Right renal cortex interstitium (tissue), 3 donors: ENCODE results near the gene CFAP97D2. TPM values are rescaled to one million over a fixed set of nuclear protein-coding genes. Genes with fewer than 3 reads are reported as not detected.
"Not testable (repeated sequence)": the region's sequence is repeated elsewhere in the genome, so short reads cannot be mapped to it uniquely, and the experiment has no call there.

Experiments used
- DNase-seq, 3 donors: peaks; one replicate each; pipeline ENCODE4 v3.0.0-alpha.2; 2013; ENCODE audit warnings: low read depth in 3 of 3, low spot score in 2 of 3
- polyA plus RNA-seq, 3 donors: library from polyadenylated mRNA; unstranded; fragments of 120-200 nt; gene quantifications; one replicate each; pipeline ENCODE4 v1.2.1, GENCODE V29; 2013; ENCODE audit not compliant: insufficient read length in 3 of 3

CFAP97D2 gene
- polyA plus RNA-seq, 3 donors = 9.5 TPM; not detected in 2

- no peak for DNase-seq
Measured at GRCh38 chr13:114155926-114156883, 22.9 kb upstream of the CFAP97D2 start.

DNA sequence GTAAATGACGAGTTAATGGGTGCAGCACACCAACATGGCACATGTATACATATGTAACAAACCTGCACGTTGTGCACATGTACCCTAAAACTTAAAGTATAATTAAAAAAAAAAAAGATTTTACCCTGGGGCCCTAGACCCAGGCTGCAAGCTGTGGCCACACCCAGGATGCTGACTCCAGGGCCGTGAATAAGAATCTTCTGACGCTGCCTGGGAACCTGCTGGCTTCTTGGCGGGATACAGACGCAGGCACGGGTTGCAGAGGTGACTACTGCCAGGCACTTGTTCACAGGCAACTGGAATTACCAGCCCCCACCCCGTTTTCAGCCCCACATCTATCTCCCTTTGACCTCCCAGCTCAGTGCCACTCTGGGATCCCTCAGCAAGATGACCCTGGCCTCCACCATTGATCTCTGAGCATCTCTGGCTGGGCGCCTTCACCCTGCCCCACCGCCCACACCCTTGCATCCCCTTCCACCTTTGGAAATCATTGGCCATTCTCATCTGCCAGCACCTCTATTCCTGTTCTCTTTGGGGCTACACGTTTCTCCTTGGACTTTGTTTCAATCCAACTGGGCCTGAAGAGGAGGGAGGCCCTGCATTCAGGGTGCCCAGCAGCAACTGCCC, 21.1 kb upstream of the CFAP97D2 start:
- DNase-seq = no peak

DNA sequence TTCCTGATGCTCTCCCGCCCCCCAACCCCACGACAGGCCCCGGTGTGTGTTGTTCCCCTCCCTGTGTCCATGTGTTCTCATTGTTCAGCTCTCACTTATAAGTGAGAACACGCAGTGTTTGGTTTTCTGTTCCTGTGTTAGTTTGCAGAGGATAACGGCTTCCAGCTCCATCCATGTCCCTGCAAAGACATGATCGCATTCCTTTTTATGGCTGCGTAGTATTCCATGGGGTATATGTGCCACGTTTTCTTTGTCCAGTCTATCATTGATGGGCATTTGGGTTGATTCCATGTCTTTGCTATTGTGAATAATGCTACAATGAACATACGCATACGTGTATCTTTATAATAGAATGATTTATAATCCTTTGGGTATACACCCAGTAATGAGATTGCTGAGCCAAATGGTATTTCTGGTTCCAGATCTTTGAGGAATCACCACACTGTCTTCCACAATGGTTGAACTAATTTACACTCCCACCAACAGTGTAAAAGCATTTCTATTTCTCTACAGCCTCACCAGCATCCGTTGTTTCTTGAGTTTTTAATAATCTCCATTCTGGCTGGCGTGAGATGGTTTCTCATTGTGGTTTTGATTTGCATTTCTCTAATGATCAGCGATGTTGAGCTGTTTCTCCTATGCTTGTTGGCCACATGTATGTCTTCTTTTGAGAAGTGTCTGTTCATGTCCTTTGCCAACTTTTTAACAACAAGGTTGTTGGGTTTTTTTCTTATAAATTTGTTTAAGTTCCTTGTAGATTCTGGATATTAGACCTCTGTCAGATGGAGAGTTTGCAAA, 20.0 kb upstream of the CFAP97D2 start:
- DNase-seq = not testable (repeated sequence)

- DNase-seq = no peak
Measured at GRCh38 chr13:114161028-114161556, 18.0 kb upstream of the CFAP97D2 start.

- no peak for DNase-seq
Measured at GRCh38 chr13:114161644-114162532, 17.2 kb upstream of the CFAP97D2 start.

DNA sequence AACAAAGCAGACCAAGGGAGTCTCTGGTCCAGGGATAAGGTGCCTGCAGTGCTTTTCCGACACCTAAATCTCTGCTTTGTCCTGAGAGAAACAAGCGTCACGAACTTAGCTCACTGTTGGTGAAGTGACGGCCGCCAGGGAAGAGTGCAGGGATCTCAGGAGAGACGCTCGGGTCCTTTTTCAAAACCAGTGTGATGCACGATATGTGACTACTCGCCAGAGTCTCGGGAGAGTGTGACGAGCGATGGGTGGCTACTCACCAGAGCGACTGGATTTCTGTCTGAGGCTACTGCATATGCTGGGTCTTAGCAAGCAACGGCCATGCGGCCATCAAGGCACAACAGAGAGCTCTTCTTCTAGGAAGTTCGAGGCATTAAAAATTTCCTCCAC, 16.5 kb upstream of the CFAP97D2 start:
- no peak for DNase-seq

DNA sequence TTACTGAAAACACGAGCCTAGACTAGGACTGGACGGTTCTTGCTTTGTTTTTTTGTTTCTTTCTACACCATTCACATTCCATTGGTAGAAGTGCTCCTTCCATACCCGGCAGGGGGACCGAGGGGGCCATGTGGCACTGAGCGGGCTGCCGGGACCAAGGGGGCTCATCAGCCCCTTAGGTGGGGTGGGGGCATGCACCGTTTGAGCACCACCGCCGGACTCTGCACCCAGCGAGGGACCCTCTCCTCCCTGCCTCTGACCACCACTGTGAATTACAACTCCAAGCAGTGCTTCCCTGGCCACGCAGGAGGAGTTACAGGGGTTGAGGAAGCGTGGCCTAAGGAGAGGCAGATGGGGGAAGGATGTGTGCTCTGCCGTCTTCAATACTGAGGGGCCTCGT, 15.0 kb upstream of the CFAP97D2 start:
- no peak for DNase-seq

GRCh38 chr13:114164681-114165429, 14.2 kb upstream of the CFAP97D2 start:
- no peak for DNase-seq

- no peak for DNase-seq
Measured at GRCh38 chr13:114166381-114167131, 12.5 kb upstream of the CFAP97D2 start.

- DNase-seq = no peak
Measured at GRCh38 chr13:114167426-114167825, 11.6 kb upstream of the CFAP97D2 start.

DNA sequence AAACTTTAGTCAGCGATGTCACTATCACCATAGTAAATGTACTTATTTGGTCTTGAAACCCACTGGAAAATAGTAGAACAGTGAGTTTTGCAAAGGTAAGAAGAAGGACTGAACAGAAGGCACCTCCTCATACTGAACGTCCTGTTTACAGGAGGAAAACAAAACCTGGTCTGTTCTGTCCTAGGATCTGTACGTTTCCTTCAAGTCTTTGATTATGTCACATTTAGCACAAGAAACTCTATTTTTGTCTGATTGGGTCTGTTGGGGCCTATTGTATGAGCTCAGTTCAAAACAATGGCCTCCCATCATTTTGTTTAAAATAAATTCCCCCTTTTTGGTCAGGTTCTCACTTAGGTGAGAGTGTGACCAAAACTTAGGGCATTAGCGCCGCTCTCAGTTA, 11.2 kb upstream of the CFAP97D2 start:
- no peak for DNase-seq

DNA sequence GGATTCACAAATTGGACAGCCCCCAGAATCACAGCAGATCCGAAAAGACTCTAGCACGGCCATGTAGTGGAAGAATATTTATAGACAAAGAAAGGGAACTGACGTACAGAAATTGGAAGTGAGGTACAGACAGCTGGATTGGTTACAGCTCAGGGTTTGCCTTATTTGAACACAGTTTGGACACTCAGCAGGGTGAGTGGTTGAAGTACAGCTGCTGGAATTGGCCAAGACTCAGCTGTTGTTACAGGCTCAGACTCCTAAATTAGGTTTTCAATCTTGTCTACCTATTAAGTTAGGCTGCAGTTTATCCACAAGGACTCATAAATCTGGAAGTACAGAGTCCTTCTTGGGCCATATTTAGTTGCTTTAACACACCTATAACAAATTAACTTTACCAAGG, 5.8 kb upstream of the CFAP97D2 start:
- DNase-seq = no peak

DNA sequence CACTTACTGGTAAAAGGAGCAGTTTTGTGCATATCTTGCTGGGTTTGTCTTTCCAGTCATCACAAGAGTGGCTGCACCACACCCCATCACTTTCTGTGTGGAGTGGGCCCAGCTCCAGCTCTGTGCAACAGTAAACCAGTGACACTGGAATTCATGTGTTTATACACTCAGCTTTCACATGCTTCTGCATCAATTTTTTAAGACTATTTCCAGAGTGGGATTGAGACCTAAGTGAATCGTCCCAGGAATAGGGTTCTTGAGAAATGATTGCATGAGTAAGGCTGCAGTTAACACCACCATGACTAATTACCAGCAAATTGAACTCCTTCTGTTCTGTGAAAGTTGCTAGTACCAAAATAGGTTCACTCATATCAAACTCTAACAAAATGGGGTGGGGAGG, 5.3 kb upstream of the CFAP97D2 start:
- DNase-seq = no peak

- no peak for DNase-seq
Measured at GRCh38 chr13:114174529-114174961, 4.5 kb upstream of the CFAP97D2 start.

- not testable (repeated sequence) for DNase-seq
Measured at GRCh38 chr13:114176359-114176902, 2.6 kb upstream of the CFAP97D2 start.

- DNase-seq = no peak
Measured at GRCh38 chr13:114177245-114178010, 1.6 kb upstream of the CFAP97D2 start.

DNA sequence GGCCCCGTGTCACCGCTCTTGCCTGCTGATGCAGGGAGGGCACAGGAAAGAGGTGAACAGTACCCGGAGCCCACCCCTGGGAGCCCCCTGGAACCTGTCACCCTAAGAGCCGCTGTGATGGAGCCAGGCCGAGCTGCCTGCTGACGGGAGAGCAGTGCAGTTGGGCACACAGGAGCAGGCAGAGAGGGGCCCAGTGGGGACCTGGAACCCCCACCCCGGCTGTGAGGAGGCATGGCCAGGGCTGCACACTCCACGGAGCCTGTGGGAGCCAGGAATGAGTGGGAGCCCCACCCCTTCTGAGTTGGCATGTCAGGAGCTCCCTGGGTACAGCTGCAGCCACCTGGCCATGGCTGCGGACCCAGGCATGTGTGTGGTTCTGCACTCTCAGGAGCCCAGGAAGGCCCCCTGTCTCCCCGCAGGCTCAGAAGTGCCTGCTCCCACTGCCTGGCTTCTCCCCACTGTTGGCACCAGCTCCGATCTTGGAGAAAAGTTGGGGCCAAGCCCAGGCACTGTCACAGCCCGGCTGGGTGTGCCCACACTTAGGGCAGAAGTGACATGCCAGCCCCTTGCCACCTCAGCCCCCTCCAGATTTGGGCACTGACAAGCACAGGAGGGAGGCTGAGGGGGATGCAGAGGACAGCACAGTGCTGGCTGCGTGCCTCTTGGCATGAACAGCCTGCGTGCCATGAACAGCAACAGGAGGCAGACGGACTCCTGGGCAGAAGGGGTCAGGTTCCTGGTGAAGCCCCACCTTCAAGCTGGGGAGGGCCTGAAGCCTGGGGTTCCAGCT, 6.3 kb downstream of the CFAP97D2 start:
- no peak for DNase-seq
